Activated CD4-positive, alpha-beta T cell treated with anti-CD3 and anti-CD28 coated beads for 36 hours (primary cell): Measurements from ENCODE around the gene COMP. TPM values are rescaled to one million over a fixed set of nuclear protein-coding genes. Genes with fewer than 3 reads are reported as not detected.

Source experiments
- ATAC-seq: fragments of 200-7000 bp; cut with Tn5 transposase; one replicate; pipeline ENCODE4 v1.10.0; 2021; ENCODE audit warnings: mild to moderate bottlenecking, moderate library complexity
- CTCF ChIA-PET: fragments of 350-600 bp; sonication (Branson Sonifier 250); formaldehyde crosslinking; loops from one replicate; lab custom pipeline; 2021; ENCODE audit warnings: antibody characterized with exemption; lab: Charles Lee
- POLR2A ChIA-PET: fragments of 350-600 bp; sonication (Branson Sonifier 250); formaldehyde crosslinking; loops from one replicate; lab custom pipeline; 2021; ENCODE audit warnings: antibody characterized with exemption, inconsistent platforms; lab: Charles Lee
- DNase-seq: peaks from one replicate; pipeline ENCODE4 v3.0.0-alpha.2; 2020
- H3K27ac Mint-ChIP-seq: one replicate; pipeline ENCODE4 v1.8.0; 2021; ENCODE audit warnings: mixed read lengths
- H3K27me3 Mint-ChIP-seq: one replicate; pipeline ENCODE4 v1.8.0; 2021; ENCODE audit warnings: mixed read lengths
- H3K36me3 Mint-ChIP-seq: one replicate; pipeline ENCODE4 v1.8.0; 2021; ENCODE audit warnings: low read depth, mixed read lengths
- H3K4me1 Mint-ChIP-seq: one replicate; pipeline ENCODE4 v1.8.0; 2021; ENCODE audit warnings: mixed read lengths
- H3K4me3 Mint-ChIP-seq: one replicate; pipeline ENCODE4 v1.8.0; 2021; ENCODE audit warnings: mild to moderate bottlenecking, moderate library complexity, mixed read lengths
- H3K9me3 Mint-ChIP-seq: one replicate; pipeline ENCODE4 v1.8.0; 2021; ENCODE audit warnings: low read depth, mixed read lengths
- intact Hi-C, 2 experiments: fragments of 100-400 bp; cut with DNase I in 1 of 2; cut with micrococcal nuclease in 1 of 2; formaldehyde crosslinking; loops; one replicate each; pipeline versions ENCODE4 v1.14.2 to v1.15.1; 2022 to 2024; cut with DNase I, micrococcal nuclease
- total RNA-seq, 2 experiments: library from RNA; stranded (reverse); gene quantifications; one replicate each; pipeline ENCODE4 v1.2.3, GENCODE V29; 2021

Gene COMP
- total RNA-seq, 2 experiments from 2014 or later: not detected

GRCh38 chr19:18765224-18765623 is 25.9 kb downstream of the COMP start:
- no peak for ATAC-seq
- Mint-ChIP-seq H3K4me1 (no peaks in the 10 kb centered on the region), H3K27me3 (no peaks in the 10 kb centered on the region), H3K27ac (no peak overlapping the region), H3K9me3 (no peaks in the 10 kb centered on the region), H3K36me3 (peaks cover 2% of the 10 kb centered on the region), H3K4me3 (no peak overlapping the region)
- POLR2A ChIA-PET: interaction anchor here (0.6 kb wide), 1 partner anchor 207 kb away, joined by 5 read pairs; no protein-coding TSS in a partner anchor
- no peak for DNase-seq
- intact Hi-C loops: no loop called here
- CTCF ChIA-PET: no interaction called here

GRCh38 chr19:18764591-18765051 is 26.5 kb downstream of the COMP start:
- no peaks in the 10 kb centered on the region for H3K9me3 Mint-ChIP-seq
- DNase-seq (no peak), ATAC-seq (no peak)
- no peaks in the 10 kb centered on the region for H3K27me3 Mint-ChIP-seq
- H3K4me1 Mint-ChIP-seq: no peaks in the 10 kb centered on the region
- H3K27ac Mint-ChIP-seq: no peak overlapping the region
- H3K36me3 Mint-ChIP-seq: peaks cover 2% of the 10 kb centered on the region
- no peak overlapping the region for H3K4me3 Mint-ChIP-seq
- ChIA-PET POLR2A (interaction anchor here (0.6 kb wide), 1 partner anchor 206 kb away, joined by 5 read pairs; no protein-coding TSS in a partner anchor), CTCF (interaction anchor here (0.7 kb wide), 1 partner anchor 36 kb away, joined by 4 read pairs; no protein-coding TSS in a partner anchor)
- intact Hi-C loops: no loop called here

DNA sequence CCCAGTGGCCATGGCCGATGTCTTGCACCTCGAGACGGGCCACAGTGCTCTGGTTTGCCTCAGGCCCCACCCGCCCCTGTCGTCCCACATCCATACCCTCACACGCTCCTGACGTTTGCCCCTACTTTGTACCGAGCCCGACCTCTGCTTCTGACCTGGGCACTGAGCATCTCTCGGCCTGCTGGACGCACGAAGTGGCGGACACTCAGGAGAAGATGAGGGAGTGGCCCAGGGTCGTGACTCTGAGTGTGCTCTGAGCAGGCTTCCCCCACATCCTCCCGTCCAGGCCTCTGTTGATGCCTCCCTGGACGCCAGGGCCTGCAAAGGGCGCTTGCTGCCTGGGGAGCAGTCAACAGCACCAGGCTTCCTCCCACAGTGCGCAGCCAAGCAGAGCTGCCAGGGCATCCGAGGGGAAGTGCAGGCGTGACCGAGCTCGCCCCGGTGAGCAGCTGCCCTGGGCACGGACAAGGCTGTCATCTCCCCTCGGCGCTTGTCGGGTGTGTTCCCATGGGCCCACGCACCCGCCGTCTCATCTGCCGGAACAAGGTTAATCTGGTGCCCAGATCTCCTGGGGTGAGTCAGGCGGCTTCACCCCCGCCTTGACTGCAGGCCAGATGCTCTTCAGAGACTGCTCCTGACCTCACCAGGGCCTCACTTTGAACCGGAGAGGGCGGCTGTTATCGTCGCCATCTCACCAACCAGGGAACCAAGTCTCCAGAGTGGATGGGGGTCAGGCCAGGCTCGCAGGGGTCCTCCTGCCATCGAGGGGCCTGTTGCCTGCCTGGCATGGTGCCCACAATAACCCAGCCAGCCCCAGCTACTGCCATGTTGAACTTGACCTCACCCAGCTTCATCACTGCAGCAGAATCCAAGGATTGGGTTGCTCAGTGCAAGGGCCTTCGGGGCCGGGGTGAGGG is 27.2 kb downstream of the COMP start:
- H3K36me3 Mint-ChIP-seq: peaks cover 2% of the 10 kb centered on the region
- no peak for ATAC-seq

GRCh38 chr19:18762125-18763023 is 28.7 kb downstream of the COMP start:
- no peaks in the 10 kb centered on the region for H3K4me1 Mint-ChIP-seq
- ChIA-PET POLR2A (no interaction called here), CTCF (interaction anchor here (0.7 kb wide), 1 partner anchor 174 kb away, joined by 3 read pairs; no protein-coding TSS in a partner anchor)
- DNase-seq (no peak), ATAC-seq (no peak)
- H3K27me3 Mint-ChIP-seq: no peaks in the 10 kb centered on the region
- peaks cover under 1% of the 10 kb centered on the region for H3K36me3 Mint-ChIP-seq
- intact Hi-C loops: no loop called here
- H3K27ac Mint-ChIP-seq: no peak overlapping the region
- H3K4me3 Mint-ChIP-seq: no peak overlapping the region
- H3K9me3 Mint-ChIP-seq: no peaks in the 10 kb centered on the region

More for the DNA sequence above, 27.2 kb downstream of the COMP start:
- Mint-ChIP-seq H3K4me3 (no peak overlapping the region), H3K27me3 (no peaks in the 10 kb centered on the region), H3K27ac (no peak overlapping the region), H3K9me3 (no peaks in the 10 kb centered on the region), H3K4me1 (no peaks in the 10 kb centered on the region)
- ChIA-PET CTCF (interaction anchor here (0.5 to 0.7 kb wide), 2 partner anchors 9 to 36 kb away, joined by 3 to 4 read pairs; no protein-coding TSS in a partner anchor), POLR2A (no interaction called here)
- intact Hi-C loops: no loop called here
- no peak for DNase-seq

- Mint-ChIP-seq H3K9me3 (no peaks in the 10 kb centered on the region), H3K27ac (no peak overlapping the region), H3K27me3 (no peaks in the 10 kb centered on the region), H3K4me3 (no peak overlapping the region), H3K36me3 (no peaks in the 10 kb centered on the region), H3K4me1 (no peaks in the 10 kb centered on the region)
- CTCF ChIA-PET: interaction anchor here (0.7 kb wide), 1 partner anchor 174 kb away, joined by 3 read pairs; no protein-coding TSS in a partner anchor
- POLR2A ChIA-PET: no interaction called here
- ATAC-seq (no peak), DNase-seq (no peak)
- intact Hi-C loops: no loop called here
Measured at GRCh38 chr19:18761531-18762110, 29.5 kb downstream of the COMP start.

DNA sequence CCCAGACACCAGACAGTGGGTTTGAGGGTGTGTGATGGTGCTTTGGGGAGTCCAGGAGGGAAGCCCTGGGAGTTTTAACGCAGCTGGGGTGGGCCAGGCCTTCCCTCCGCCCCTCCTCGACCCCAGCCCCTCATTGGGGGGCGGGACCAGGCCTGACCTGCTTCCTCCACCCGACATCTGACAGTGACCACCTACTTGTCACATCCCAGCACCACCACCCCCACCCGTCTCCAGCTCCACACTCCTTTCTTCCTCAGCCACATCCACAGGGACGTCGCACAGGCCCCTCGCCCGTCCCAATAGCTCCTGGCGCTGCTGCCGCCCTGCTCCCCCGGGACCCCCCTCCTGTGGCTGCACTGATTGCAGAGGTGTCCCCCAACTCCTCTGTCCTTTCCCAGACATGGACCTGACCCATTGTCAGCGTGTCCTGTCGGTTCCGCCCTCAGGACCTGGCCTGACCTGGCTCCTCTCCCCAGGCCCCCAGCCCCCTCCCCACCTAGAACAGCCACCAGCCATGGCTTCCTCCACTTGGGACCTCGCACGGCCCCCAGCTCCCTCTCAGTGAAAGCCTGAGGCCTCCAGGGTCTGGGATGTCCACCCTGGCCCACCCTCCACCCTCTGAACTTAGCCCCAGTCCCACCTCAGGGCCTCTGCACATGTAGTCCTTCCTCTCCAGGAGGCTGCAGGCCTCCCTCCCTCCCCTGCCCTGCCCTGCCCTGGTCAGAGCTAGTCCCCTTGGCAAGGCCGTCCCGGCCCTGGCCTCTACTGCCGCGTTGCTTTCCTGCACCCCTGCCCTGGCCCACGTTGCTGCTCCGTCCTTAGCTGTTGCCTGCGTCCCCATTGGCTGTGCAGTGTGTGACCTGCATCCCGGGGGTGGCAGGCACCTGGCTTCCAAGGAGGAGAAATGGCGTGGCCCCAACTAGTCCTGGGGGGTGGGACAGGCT is 30.4 kb downstream of the COMP start:
- no peak overlapping the region for H3K27ac Mint-ChIP-seq
- ChIA-PET CTCF (no interaction called here), POLR2A (no interaction called here)
- no peaks in the 10 kb centered on the region for H3K4me1 Mint-ChIP-seq
- H3K9me3 Mint-ChIP-seq: no peaks in the 10 kb centered on the region
- H3K4me3 Mint-ChIP-seq: no peak overlapping the region
- intact Hi-C loops: no loop called here
- DNase-seq (no peak), ATAC-seq (no peak)
- H3K36me3 Mint-ChIP-seq: no peaks in the 10 kb centered on the region
- no peaks in the 10 kb centered on the region for H3K27me3 Mint-ChIP-seq

GRCh38 chr19:18759995-18760426 is 31.1 kb downstream of the COMP start:
- Mint-ChIP-seq H3K36me3 (no peaks in the 10 kb centered on the region), H3K27ac (no peak overlapping the region), H3K4me3 (no peak overlapping the region), H3K27me3 (no peaks in the 10 kb centered on the region), H3K9me3 (no peaks in the 10 kb centered on the region), H3K4me1 (no peaks in the 10 kb centered on the region)
- intact Hi-C loops: no loop called here
- ChIA-PET CTCF (no interaction called here), POLR2A (no interaction called here)
- ATAC-seq (no peak), DNase-seq (no peak)

DNA sequence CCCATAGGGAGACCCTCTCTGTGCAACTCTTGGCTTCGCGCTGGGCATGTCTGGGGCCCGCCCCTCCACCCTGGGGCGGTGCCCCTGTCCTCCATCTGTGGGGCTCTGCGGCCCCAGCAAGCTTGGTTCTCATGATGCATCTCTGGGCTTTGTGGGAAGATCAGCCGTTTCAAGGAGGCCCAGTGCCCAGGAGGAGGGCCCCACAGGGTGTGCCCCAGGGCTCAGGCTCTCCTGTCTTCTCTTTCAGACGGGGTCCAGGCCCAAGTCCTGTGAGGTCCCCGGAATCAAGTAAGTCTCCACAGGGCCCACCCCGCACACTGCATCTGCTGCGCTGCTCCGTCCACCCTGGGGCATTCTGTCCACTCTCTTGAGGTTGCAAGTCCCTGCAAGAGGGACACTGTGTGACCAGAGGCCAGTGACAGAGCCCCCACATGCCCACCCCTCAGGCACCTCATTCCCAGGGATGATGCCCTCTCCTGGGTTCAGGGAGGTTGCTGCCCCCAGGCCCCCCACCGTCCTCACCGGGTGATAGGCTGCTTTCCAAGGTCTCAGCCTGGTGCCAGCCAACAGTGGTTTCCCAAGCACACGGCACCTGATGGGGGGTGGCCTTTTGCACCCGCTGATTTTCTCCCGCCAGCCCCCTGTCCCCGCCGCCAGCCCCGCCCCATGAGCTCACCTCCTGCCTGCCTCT is 31.7 kb downstream of the COMP start:
- no peaks in the 10 kb centered on the region for H3K27me3 Mint-ChIP-seq
- no peak for ATAC-seq
- H3K9me3 Mint-ChIP-seq: no peaks in the 10 kb centered on the region
- intact Hi-C loops: no loop called here
- peaks cover 2% of the 10 kb centered on the region for H3K36me3 Mint-ChIP-seq
- no peak overlapping the region for H3K4me3 Mint-ChIP-seq
- CTCF ChIA-PET: no interaction called here
- no peaks in the 10 kb centered on the region for H3K4me1 Mint-ChIP-seq
- DNase-seq: no peak
- no peak overlapping the region for H3K27ac Mint-ChIP-seq
- POLR2A ChIA-PET: no interaction called here

- intact Hi-C loops: no loop called here
- CTCF ChIA-PET: no interaction called here
- no peak for ATAC-seq
Measured at GRCh38 chr19:18756896-18757295, 34.2 kb downstream of the COMP start.

DNA sequence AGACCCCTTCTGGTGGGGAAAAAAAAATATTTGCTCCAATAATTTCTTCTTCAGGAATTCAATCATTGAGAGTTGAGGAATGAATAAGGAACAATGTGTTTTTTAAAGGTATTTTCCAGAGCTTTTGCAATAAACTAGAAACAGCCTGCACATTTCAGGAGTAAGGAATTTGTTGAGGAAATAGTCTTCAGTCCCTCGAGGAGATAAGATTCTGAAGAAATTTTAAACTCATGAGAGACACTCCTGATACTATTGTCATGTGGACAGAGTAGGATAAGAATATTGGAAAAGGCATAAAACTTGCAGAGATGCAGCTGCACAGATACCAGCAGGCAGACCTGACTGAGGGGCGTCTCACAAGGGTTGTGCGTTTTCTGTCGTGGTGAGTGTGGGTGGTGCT is 36.6 kb downstream of the COMP start:
- no peaks in the 10 kb centered on the region for H3K27me3 Mint-ChIP-seq
- no peak for ATAC-seq

More at GRCh38 chr19:18756896-18757295, 34.2 kb downstream of the COMP start:
- H3K27me3 Mint-ChIP-seq: no peaks in the 10 kb centered on the region
- H3K4me1 Mint-ChIP-seq: no peaks in the 10 kb centered on the region
- no peak overlapping the region for H3K27ac Mint-ChIP-seq
- POLR2A ChIA-PET: no interaction called here
- no peak overlapping the region for H3K4me3 Mint-ChIP-seq
- peaks cover 6% of the 10 kb centered on the region for H3K36me3 Mint-ChIP-seq
- H3K9me3 Mint-ChIP-seq: no peaks in the 10 kb centered on the region
- DNase-seq: no peak

More for the DNA sequence above, 36.6 kb downstream of the COMP start:
- H3K36me3 Mint-ChIP-seq: peaks cover 8% of the 10 kb centered on the region
- CTCF ChIA-PET: no interaction called here
- no peaks in the 10 kb centered on the region for H3K4me1 Mint-ChIP-seq
- H3K4me3 Mint-ChIP-seq: no peak overlapping the region
- POLR2A ChIA-PET: no interaction called here
- H3K27ac Mint-ChIP-seq: no peak overlapping the region
- DNase-seq: no peak
- H3K9me3 Mint-ChIP-seq: no peaks in the 10 kb centered on the region
- intact Hi-C loops: no loop called here
